ENCODE measurements around the gene CACNA2D1.
"Not testable (repeated sequence)": the region's sequence is repeated elsewhere in the genome, so short reads cannot be mapped to it uniquely, and the experiment has no call there.

The CACNA2D1 gene

DNA sequence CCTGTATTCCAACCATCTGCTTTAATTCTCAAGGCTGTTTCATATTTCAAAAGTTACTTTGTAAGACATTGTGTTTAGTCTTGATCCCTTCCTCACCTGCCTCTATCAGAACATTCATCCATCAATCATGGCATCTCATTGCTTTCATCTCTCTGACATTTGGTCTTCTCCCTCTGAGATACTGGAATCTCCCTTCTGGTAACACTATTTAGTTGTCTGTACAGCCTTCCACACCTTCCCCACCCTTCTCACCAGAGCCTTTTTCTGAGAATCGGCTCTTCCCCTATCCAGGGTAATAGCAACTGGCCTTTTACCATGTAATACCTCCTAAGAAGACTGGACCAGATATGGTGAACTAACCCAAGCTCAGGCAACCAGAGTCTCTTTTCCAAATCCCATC is 10.1 kb downstream of the CACNA2D1 start:
- DNase-seq: no peak

DNA sequence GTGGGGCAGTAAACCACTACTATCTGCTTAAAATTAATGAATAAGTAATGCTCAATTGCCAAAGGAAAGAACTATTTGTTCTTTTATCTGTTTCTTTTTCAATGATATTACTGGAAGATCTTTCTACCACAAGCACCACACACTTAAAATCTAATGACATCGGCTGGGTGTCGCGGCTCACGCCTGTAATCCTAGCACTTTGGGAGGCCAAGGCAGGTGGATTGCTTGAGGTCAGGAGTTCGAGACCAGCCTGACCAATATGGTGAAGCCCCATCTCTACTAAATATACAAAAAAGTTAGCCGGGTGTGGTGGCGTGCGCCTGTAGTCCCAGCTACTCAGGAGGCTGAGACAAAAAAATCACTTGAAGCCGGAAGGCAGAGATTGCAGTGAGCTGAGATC is 10.8 kb downstream of the CACNA2D1 start:
- DNase-seq: not testable (repeated sequence)

DNA sequence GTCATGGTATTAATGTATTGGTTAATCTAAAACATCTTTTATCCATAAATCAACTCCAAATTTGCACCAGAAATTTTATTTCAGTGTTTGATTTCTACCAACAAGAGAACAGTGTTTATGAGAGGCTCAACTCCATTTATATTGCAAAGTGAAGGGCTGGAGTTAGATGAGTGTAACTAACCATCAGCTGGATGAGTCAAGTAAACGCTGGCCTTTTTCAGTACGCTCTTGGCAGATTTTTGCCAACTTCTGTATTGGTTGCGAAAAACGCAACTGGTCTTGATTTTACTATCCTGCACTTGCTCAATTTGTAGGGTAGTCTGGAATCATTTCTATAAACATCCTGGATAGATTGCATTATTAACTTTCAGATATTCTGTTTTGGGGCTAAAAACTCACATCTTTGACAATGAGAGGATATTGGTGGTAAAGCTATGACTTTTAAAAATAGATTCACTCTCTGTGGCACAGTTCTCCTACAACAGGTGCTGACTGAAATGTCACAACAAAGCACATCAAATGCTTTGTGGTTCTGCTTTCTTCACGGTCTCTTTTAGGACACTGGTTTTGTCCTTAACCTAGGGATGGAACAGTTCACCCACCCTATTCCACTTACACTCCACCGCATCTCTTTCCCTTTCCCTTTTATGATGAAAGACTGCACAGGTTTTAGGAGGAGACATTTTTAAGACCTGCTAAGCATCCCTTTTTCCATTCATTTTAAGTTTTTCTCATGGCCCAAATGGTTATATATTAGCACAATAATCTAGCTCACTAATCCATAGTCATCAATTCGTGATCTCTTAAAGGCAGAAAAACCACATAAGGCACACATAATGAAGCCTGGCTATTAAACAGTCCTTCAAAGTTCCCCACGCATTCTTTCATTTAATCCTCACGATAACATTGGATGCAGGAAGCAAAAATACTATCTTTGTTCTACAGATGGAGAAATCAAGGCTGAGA is 12.8 kb downstream of the CACNA2D1 start:
- DNase-seq: no peak

DNA sequence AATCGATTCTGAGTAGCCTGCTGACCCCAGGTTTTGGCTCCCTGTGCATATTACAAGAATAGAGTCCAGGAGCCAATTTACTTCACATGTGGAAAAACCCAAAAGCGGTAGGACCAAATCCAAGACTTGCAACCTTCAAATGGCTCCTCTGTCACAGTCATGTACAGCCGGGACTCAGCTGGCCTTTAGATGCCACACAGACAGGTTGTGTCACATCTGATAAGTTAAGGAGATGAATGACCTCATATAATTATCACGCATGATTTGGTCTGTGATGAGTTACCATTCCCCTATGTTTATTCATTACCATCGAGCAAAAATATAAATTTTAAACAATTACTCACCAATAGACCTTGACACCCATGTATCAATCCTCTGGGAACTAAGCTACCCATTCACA is 14.2 kb downstream of the CACNA2D1 start:
- no peak for DNase-seq

DNA sequence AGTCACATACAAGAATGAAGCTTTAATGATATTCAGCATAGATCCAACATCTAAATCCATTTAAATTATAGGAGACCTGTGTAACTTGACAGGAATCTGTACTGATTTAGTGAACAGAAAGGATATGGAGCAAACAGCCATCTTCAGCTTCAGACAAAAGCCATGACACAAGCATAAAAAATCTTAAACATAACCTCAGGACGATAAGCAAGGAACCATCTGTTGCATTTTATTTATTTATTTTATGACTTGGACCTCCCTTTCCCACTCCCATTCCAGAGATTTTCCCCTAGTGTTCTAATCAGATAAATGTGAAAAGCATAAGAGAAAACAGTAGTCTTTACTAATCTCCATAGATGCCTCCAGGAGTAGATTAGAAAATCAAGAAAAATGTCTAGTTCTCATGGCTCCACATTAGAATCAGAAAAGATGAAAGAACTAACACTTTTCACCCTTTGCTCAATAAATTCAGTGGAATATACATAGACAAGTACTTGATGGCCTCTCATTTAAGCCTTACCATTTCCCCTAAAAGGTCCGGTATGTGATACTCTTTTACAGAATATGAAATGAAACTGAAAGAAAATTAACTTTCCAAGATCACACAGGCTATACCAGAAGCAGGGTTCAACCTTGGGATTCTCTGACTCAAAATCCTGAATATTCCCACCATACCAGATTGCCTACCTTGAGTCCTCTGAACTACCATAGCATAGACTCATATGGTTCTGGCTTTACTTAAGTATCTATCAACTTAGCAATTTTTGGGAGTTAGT is 15.2 kb downstream of the CACNA2D1 start:
- no peak for DNase-seq

DNA sequence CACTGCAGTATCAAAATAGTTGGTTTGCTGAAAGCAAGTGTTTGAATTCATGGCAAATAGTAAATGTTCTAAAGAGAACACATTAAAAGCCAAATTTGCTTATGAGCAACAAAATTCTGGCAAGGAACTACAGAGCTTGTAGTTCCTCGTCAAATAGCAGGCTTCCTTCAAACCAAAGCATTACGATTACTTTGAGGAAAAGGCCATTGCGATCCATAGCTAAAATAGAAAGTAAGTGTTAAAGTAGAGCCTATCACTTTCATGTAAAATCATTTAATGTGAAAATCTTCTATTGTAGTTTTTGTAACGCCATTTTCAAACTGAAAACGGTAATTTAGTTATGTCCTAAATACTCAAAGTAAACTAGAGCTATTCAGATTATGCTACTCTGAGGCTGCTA is 20.1 kb downstream of the CACNA2D1 start:
- no peak for DNase-seq

DNA sequence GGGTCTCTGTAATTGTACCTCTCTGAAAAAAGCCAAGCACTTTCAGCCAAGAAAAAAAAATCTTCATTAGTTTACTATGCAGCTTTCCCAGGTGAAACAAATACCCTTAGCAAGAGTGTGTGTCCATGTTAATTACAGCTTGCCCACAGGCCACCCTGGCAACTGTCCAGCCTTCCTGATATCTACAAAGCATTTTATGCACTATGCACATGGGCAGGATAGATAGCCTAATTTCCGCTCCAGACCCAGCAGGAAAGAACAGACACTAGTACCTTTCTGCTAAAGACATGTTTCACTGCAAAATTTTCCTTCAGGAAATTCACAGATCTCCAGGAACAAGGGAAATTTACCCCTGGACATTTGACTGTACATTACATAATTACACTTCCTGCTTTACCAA is 24.4 kb downstream of the CACNA2D1 start:
- no peak for DNase-seq

DNA sequence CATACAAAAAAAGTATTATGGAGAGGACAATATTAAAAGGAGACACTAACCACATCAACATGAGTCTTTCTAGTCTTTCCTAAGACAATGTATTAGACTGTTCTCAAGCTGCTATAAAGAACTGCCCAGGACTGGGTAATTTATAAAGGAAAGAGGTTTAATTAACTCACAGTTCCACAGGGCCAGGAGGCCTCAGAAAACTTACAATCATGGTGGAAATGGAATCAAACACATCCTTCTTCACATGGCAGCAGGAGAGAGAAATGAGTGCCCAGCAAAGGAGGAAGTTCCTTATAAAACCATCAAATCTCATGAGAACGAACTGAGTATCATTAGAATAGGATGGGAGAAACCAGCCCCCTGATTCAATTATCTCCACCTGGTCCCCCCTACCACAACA is 25.7 kb downstream of the CACNA2D1 start:
- no peak for DNase-seq

DNA sequence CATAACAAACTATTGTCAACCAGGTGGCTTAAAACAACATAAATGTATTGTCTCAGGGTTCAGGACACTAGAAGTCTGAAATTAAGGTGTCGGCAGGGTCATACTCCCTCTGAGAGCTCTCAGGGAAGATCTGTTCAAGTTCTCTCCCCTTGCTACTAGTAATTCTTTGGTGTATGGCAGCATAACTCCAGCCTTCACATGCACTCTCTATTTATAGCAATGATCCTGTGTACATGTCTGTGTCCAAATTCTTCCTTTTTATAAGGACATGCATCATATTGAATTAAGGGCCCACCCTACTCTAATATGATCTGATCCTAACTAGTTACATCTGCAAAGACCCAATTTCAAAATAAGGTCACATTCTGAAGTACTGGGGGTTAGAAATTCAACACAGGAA is 27.2 kb downstream of the CACNA2D1 start:
- DNase-seq: no peak

DNA sequence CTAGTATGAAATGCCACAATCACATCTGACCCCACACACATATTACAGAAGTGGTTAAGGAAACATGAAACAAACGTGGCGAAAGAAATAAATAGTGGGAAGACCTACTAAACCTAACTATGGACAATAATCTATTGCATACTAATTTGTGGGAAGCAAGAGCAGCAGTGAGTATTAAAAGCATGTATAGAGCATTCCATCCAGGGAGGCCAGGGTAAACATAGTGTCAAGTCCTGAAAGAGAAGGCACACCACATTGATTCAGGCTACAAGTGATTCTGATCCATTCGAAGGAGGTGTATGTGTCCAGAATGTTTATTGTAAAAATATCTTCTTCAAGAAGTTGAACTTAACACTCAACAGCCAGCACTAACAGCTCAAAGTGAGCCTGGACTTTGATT is 29.2 kb downstream of the CACNA2D1 start:
- no peak for DNase-seq

DNA sequence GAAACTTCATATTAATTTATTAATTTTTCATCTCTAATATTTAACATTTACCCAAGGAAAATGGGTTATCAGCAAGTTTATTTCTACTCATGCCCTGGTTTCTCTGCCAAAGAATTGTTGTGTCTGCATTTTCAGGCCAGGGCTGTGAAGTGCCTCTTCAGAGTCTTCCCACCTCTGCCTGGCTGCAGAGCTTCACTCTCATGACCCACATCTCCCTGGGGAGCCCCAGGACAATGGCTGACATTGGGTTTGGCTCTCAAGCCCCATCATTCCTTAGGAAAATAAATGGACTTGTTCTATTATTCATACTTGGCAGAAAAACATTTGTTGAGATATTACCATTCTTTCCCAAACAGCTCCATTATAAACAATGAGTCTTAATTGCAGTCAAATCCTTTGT is 30.3 kb downstream of the CACNA2D1 start:
- DNase-seq: no peak

DNA sequence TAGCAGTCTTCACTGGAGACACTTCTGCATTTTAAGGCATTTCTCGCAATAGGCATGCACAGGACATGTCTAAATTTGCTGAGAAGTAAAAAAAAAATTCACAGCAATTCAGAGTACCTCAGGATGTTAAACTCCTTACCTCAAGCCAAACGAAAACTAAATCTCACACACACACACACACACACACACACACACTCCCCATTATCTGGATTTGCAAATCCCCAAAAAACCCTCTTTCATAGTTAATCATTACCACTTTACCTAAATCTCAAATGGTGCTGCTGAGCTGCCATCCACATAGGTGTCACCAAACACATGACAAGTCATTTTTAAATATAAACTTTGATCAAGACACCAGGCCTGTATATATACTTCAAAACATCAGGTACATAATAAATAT is 31.8 kb downstream of the CACNA2D1 start:
- no peak for DNase-seq

DNA sequence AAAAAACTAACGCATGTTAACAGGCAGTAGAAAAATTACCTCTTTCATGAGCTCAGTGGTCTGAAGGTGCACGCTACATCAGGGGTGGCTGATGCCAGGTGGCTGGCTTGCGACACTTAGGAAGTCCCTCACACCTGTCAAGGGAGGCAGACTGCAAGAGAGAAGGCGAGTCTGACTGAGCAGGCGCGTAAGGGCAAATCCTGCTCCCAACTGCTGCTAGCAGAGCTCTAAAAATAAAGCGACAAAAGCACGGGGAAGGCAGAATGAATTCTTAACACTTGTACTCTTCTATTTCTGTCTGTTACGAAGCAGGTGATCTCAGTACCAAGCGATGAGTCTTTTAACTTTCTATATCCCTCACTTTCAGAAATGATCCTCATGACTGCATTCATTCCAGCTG is 33.1 kb downstream of the CACNA2D1 start:
- DNase-seq: no peak

DNA sequence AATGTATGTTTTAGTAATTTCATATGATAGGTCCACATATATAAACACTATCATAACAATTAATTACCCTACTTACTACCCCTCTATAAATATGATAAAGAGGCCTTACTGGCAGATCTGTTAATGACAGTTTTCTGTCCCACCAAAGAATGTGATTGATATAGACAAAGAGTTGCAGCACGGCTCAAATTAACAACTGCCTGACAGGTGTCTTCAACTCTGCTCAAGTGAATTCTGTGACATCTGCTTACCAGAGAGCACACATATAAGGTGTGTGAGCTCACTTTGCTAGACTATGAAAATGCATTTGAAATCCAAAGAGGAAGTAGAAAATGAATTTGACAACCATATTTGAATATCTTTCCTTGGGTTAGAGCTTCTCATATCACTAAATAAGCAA is 36.6 kb downstream of the CACNA2D1 start:
- no peak for DNase-seq

DNA sequence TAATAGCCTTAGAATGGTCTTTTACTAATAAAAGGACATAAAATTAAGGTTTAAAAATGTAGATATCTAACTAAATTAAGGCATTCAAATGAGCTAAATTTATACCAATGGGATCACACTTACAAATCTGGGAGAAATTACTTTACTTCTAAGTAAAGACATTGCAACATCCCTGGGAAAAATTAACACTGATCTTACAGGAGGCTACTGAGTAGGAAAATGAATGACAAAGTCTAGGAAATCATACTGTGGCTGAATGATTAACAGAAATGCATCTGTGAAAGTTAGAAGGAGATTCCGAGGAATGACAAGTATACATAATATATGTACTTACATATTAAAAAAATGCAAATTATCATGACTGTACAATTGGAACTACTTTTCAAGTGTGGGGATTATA is 38.3 kb downstream of the CACNA2D1 start:
- no peak for DNase-seq

DNA sequence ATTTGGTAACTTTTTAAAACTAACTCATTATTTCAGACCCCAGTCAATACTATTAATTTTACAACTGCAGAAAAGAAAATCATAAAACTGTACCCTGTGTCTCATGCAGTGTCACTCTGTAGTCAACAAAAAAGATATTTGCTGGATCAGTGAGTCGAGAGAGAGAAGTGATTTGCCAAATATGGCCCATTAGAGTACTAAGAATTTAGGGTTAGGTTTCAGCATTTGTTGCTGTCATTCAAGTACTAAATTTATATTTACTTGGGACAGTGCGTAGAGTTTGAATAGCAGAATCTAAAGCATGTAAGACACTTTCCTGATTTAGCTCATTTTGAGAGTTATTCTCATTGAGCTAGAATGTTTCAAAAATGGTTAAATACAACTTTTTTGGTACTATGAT is 38.9 kb downstream of the CACNA2D1 start:
- DNase-seq: no peak

DNA sequence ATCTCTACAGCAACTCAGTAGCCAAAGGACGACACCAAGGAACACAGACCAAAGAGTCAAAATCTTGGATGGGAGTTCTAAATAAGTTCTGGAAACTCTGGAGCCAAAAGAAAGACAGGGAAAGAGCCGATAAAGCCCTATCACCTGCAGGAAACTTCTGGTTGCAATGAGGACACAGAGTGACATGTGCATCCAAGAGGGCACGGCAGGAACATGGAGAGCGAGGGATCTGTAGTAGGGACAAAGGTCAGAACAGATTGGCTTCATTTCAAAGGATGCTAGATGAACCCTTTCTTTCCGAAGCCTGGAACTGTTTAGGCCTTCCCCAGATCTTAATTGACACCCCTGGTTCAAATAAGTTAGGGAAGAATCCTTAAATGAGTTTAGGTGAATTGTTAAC is 39.5 kb downstream of the CACNA2D1 start:
- no peak for DNase-seq

DNA sequence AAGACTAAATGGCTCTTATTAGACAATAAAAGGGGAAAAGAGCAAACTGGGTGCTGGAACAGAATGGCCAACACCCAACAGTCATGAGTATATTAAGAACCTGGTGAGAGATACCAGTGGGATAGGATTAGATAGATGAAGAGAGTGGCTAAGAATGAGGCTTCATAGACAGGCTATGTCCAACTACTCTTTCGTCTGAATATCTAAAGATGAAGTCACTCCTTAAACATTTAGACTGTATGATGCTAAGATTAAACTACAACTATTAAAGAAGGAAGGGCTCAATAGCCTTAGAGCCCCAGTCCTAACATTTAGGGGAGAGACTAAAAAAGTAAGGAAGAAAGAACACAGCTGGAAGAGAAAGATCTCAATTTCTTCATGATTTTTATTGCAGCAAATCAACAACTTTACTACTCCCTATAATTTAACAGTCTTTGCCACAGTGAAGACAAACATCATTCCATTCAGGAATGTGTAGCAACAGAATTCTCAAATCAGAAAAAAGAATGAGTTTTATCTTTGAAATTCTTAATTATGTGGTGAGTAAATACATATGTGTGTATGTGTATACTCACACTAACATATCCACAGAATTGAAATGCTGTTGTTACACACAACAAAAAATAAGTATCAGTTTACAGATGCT is 45.6 kb downstream of the CACNA2D1 start:
- DNase-seq: no peak

DNA sequence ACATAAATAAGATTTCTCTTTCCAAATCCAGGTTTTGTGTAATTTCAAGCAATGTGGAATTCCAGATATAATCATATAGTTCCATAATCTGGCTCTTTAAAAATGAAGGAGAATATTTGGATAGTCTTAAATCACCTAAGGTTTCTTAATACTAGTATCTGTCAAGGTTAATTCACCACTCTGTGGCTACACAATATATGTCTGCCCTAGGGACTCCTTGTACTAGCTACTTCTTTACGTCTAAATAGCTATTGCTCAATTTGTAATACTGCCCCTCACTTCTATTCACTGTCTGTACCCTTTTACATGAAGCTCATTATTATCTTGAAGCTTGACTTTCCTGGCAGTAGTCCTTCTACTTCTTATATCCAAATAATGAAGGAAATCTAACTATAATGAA is 47.2 kb downstream of the CACNA2D1 start:
- DNase-seq: no peak

DNA sequence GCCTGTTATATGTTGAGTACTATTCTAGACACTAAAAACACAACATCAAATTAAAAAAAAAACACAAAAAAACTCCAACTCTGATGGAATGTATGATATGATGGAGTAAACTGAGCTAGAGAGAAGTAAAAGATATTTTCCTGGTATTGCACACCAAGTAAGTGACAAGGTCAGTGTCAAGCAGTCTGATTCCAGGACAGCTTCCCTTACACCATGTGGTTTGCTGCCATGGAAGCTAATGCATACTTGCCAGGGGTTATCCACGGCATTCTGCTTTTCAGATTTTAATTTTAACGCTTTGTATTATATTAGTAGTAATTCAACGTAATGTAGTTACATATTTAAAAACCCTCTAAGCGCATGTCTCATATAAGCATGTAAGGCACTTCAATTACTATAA is 48.4 kb downstream of the CACNA2D1 start:
- no peak for DNase-seq

DNA sequence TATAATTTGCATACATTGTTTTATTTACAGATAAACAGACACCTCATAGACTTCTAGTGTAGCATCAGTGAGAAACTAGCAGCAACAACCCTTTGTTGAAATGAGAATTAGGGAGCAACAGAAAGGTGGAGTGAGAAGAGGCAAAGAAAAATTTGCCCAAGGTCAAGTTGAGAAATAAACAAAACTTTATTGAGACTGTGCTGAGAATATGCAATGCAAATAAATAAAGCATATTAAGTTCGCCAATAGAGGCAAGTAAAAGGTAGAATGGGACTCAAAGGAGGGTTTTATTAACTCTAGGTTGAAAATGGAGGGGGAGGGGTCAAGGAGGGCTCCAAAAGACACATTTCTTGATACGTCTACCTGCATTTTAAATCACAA is 49.7 kb downstream of the CACNA2D1 start:
- no peak for DNase-seq

DNA sequence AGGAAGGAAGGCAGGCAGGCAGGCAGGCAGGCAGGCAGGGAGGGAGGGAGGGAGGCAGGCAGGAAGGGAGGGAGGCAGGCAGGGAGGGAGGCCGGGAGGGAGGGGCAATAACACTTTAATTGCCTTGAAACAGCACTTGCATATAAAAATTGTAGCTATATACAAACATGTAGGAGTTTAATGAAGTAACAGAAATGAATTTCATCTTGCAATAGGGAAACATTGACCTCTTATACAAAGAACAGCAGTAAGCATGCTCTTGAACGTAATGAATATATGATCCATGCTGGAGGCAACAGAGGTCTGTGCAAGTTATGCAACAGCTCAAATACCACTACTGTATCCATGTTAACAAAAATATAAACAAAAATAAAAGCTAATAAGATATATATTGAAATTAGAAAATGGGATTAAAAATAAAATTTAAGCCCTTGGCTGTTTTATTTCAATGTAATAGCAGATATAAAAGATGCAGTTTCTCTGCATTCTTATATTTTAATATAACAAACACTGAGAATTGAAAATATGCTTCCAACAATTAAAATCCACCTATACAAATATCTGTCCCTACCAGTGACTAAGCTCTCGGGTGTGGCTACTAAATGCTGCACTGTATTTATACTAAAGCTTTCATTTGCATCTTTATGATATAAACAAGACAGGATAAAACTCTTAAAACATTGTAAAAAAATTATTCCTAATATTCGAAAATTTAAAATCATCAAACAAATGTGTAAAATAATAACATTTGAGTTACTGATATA is 50.3 kb downstream of the CACNA2D1 start:
- no peak for DNase-seq

DNA sequence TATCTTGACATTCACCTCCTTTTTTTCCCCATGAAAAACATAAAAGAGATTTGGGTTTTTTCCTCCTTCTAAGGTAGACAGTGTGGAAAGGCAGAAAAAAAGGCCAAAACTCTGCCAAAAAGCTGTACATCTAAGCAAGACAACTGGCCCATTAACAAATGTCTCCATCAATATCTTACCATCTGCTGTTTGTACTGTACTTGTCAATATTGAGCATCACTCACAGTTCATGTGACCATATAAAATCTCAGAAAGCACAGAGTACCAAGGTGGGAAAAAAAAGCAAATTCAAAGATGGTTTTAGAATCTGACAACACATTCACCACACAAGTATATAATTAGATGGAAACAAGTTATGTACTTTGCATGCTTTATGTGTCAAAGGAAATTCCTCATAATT is 52.6 kb downstream of the CACNA2D1 start:
- no peak for DNase-seq

Measured in activated T-cell treated with anti-CD3 and anti-CD28 coated beads, Interleukin-2, amount 50 U/mL, for 1 hour (primary cell).